ENCODE results near the gene ABLIM1.

ABLIM1 gene

GRCh38 chr10:114681542-114681941 is 23.5 kb upstream of the ABLIM1 start (continued):
- TF ChIP-seq WT1 (tag by site-specific recombination; IDR thresholded peaks at IDR 0.05) = no peak; the same call in 1 of the 2 replicates
- TF ChIP-seq ZNF555 (tag by site-specific recombination; conservative IDR thresholded peaks at IDR 0.05) = no peak
- peak; percentile 41 for TF ChIP-seq GLIS2 (tag by site-specific recombination; IDR thresholded peaks at IDR 0.05)
- TF ChIP-seq GLIS1 (tag by site-specific recombination; IDR thresholded peaks at IDR 0.05) = peak; percentile 57
- peak; percentile 97 for TF ChIP-seq ZIC2 (tag by site-specific recombination; IDR thresholded peaks at IDR 0.05)
- no peak for TF ChIP-seq BCL11A (tag by site-specific recombination; IDR thresholded peaks at IDR 0.05; ENCODE audit: low read depth)
- no peak for TF ChIP-seq ZNF529 (tag by site-specific recombination; IDR thresholded peaks at IDR 0.05; ENCODE audit: insufficient replicate concordance)
- no peak for TF ChIP-seq ZNF132 (tag by site-specific recombination; IDR thresholded peaks at IDR 0.05; ENCODE audit: borderline replicate concordance)
- no peak for TF ChIP-seq ZNF148 (tag by site-specific recombination; IDR thresholded peaks at IDR 0.05; ENCODE audit: borderline replicate concordance)
- TF ChIP-seq ZNF23 (tag by site-specific recombination; IDR thresholded peaks at IDR 0.05; ENCODE audit: borderline replicate concordance) = no peak
- no peak; the same call in 1 of the 2 replicates for TF ChIP-seq ZNF639 (tag by site-specific recombination; IDR thresholded peaks at IDR 0.05)
- TF ChIP-seq, protein P1, sequence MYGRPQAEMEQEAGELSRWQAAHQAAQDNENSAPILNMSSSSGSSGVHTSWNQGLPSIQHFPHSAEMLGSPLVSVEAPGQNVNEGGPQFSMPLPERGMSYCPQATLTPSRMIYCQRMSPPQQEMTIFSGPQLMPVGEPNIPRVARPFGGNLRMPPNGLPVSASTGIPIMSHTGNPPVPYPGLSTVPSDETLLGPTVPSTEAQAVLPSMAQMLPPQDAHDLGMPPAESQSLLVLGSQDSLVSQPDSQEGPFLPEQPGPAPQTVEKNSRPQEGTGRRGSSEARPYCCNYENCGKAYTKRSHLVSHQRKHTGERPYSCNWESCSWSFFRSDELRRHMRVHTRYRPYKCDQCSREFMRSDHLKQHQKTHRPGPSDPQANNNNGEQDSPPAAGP (tag by site-specific recombination; IDR thresholded peaks at IDR 0.05) = no peak
- no peak for TF ChIP-seq OVOL3 (tag by site-specific recombination; IDR thresholded peaks at IDR 0.05)
- TF ChIP-seq ZNF510 (tag by site-specific recombination; IDR thresholded peaks at IDR 0.05; ENCODE audit: insufficient replicate concordance) = no peak
- TF ChIP-seq, protein P2, sequence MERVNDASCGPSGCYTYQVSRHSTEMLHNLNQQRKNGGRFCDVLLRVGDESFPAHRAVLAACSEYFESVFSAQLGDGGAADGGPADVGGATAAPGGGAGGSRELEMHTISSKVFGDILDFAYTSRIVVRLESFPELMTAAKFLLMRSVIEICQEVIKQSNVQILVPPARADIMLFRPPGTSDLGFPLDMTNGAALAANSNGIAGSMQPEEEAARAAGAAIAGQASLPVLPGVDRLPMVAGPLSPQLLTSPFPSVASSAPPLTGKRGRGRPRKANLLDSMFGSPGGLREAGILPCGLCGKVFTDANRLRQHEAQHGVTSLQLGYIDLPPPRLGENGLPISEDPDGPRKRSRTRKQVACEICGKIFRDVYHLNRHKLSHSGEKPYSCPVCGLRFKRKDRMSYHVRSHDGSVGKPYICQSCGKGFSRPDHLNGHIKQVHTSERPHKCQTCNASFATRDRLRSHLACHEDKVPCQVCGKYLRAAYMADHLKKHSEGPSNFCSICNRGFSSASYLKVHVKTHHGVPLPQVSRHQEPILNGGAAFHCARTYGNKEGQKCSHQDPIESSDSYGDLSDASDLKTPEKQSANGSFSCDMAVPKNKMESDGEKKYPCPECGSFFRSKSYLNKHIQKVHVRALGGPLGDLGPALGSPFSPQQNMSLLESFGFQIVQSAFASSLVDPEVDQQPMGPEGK (tag by site-specific recombination; IDR thresholded peaks at IDR 0.05) = 0 out of 2 replicates have a peak, but pooled peaks have one; percentile 20

DNA sequence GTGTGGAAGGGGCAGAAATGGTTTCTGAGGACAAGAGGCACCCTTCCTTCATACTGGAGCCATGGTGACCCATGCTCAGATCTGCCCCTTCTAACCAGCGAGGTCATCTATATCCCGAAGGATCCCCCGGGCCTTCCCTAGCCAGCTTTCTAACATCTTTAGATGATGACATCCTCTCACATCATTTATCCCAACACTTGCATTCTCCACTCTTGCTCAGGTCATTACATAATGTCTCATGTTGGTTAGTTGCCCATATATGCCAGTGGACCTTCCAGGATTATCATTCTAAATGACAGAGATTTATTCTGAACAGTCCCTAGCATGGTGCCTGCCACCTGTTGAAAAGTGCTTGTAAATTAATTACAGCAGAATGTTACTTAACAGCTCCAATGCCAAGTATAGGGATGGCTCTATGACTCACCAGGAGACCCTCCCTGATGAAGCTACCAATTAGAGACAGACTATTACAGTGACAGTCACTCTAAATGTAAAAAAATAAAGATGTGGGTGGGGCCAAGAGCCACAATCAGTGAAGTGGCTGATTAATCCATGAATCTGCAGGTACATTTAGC is 22.6 kb upstream of the ABLIM1 start:
- peaks cover 43% of the 10 kb centered on the region for H3K4me1 ChIP-seq (ENCODE audit: control insufficient read depth, insufficient read depth, low read length)
- H3K9me3 ChIP-seq (ENCODE audit: control insufficient read depth, insufficient read depth, low read depth, low read length) = no peaks in the 10 kb centered on the region
- H3K4me3 ChIP-seq (ENCODE audit: low read depth, low read length) = no peak overlapping the region
- POLR2A ChIA-PET = interaction anchor here (1.1 kb wide), 1 partner anchor 49 kb away, joined by 3 read pairs; no protein-coding TSS in a partner anchor
- H3K36me3 ChIP-seq (ENCODE audit: control insufficient read depth in 2 of 2, insufficient read depth in 1 of 2, low read length in 2 of 2) = no peaks in the 10 kb centered on the region
- CTCF ChIA-PET = interaction anchor here (0.5 to 0.7 kb wide), 2 partner anchors 102 to 409 kb away, joined by 3 read pairs; no protein-coding TSS in a partner anchor
- H3K27ac ChIP-seq (ENCODE audit: extremely low read depth, low read depth, low read length) = no peak overlapping the region
- TF ChIP-seq ZNF791 (tag by site-specific recombination; IDR thresholded peaks at IDR 0.05) (no peak), ZNF366 (tag by site-specific recombination; conservative IDR thresholded peaks at IDR 0.05) (peak; percentile 64), ZSCAN16 (tag by site-specific recombination; IDR thresholded peaks at IDR 0.05) (no peak), ZNF211 (tag by site-specific recombination; IDR thresholded peaks at IDR 0.05; ENCODE audit: low read depth) (no peak), ZNF214 (tag by site-specific recombination; IDR thresholded peaks at IDR 0.05; ENCODE audit: borderline replicate concordance) (no peak), ZNF266 (tag by site-specific recombination; IDR thresholded peaks at IDR 0.05; ENCODE audit: low read depth) (no peak), ZNF114 (tag by site-specific recombination; IDR thresholded peaks at IDR 0.05) (no peak), ZNF311 (tag by site-specific recombination; IDR thresholded peaks at IDR 0.05; ENCODE audit: borderline replicate concordance) (no peak), YY2 (tag by site-specific recombination; IDR thresholded peaks at IDR 0.05) (no peak), ZNF544 (tag by site-specific recombination; IDR thresholded peaks at IDR 0.05) (no peak), REST (tag by site-specific recombination; IDR thresholded peaks at IDR 0.05) (no peak), ZNF610 (tag by site-specific recombination; IDR thresholded peaks at IDR 0.05; ENCODE audit: borderline replicate concordance) (no peak)
